ENCODE measurements around the gene GAB2. TPM values are rescaled to one million over a fixed set of nuclear protein-coding genes. Genes with fewer than 3 reads are reported as not detected.

GAB2 gene
- total RNA-seq, 1 donor from 2014 or later: 23.1 TPM

DNA sequence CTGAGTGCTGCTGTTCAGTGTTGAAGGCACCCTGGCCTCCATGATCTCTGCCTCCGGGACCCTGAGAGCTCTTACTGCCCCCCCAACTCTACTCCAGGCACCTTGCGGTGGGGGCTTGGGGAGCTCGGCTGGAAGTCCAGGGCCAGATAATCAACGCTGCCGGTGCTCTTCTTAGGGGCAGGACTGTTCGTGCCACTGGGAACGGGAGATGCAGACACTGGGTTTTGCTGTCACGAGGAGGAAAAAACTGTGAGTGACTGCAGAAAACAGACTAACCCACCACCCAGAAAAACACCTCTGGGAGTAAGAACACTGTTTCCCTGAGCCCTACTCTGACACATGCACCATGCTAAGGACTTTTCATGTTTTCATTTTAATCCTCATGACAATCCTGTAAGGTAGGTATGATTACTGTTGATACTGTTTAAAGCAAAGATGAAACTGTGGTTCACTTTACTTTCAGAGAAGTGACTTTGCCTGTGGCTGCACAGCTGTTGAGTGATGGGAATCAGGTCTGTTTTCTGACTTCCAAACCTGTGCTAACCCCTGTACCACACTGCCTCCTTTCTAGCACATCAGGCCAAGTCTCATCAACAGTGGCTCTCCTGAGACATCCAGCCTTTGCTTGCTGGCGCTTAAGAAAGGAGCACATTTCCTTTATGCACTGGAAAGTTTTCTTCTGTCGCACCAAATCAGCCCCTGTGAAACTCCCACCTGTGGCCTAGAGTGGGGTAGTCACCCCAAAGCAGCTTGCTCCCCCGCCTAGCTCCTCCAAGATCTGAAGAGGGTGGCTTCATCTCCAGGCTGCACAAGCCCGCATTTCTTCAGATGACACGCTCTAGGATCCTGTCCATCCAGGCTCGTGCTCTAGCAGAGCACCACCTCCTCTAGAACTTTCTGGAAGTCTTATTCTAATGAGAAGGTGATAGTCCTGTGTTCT is 197.1 kb downstream of the GAB2 start:
- no peak for DNase-seq

- no peak for DNase-seq
Measured at GRCh38 chr11:78219493-78220217, 198.0 kb downstream of the GAB2 start.

GRCh38 chr11:78218707-78219492 is 198.7 kb downstream of the GAB2 start:
- no peak for DNase-seq

GRCh38 chr11:78217650-78218541 is 199.7 kb downstream of the GAB2 start:
- DNase-seq: no peak

GRCh38 chr11:78216571-78217287 is 200.9 kb downstream of the GAB2 start:
- no peak for DNase-seq

- no peak for DNase-seq
Measured at GRCh38 chr11:78216021-78216420, 201.6 kb downstream of the GAB2 start.

DNA sequence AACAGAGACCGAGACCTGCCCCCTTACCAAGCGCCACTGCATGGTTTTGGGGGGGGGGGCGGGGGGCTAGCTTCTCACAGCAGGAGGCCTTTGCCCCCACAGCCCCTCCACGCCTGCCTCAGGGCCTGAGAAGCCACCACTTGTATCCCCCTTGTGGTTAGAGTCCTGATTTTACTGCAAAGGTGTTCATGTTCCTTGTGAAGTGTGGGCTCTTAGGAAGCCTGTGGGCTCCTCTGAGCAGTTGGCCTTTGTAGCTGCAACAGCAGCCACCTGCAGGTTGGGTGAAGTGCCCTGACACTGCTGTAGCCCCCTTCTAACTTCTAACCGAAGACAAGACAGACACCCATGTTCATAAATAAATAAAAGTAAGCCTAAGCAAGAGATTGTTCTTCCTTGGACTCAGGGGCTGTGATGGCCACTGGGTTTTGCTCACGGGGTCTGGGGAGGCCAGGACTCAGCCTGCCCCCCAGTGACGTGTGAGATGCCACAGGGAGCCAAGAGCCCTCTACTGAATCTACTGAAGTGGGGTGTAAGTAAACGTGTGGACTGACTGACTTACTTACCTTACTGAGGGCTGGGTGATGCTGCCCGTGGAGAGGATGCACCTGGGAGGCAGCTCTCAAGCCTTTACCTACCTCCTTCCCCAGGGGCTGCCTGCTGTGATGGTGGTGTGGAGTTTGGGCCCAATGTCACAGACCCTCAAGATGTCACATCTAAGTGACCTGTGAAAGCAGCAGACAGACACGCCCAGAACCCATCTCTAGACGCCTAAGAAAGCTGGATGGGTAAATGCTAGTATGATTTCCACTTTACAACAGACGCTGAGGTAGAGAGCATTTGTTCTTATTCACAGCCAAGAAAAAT is 203.1 kb downstream of the GAB2 start:
- no peak for DNase-seq

DNA sequence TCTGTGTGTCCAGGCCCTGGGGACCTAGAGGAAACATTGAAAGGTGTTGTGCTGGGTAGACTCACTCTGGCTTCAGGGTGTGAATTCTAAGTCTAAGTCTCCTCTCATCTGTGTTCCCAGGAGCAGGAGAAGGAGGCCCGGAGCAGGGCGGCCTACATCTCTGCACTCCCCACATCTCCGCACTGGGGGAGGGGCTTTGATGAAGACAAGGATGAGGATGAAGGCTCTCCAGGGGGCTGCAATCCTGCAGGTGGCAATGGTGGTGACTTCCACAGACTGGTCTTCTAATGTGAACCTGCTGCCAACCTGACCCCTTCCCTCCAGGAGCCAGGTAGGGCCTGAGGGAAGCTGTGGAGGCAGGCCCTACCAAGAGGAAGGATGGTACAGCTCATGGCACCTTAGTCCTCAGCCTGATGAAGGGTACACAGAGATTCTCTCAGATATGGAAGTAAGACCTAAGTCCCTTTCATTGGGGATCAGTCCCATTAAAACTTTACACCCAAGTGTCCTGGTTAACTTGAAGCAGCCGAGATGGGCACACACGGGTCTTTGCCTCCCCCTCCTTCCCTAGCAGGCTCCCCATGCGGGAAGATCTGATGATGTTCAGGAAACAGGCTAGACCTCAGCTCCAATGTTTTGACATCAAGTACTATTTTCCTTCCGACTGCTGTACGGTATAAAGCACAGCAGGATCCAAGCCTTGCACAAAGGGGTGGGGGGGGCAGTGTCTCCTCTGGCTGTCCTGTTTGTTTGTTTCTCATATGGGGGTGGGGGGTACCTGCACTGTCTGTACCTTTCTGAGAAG is 203.9 kb downstream of the GAB2 start:
- DNase-seq: no peak

DNA sequence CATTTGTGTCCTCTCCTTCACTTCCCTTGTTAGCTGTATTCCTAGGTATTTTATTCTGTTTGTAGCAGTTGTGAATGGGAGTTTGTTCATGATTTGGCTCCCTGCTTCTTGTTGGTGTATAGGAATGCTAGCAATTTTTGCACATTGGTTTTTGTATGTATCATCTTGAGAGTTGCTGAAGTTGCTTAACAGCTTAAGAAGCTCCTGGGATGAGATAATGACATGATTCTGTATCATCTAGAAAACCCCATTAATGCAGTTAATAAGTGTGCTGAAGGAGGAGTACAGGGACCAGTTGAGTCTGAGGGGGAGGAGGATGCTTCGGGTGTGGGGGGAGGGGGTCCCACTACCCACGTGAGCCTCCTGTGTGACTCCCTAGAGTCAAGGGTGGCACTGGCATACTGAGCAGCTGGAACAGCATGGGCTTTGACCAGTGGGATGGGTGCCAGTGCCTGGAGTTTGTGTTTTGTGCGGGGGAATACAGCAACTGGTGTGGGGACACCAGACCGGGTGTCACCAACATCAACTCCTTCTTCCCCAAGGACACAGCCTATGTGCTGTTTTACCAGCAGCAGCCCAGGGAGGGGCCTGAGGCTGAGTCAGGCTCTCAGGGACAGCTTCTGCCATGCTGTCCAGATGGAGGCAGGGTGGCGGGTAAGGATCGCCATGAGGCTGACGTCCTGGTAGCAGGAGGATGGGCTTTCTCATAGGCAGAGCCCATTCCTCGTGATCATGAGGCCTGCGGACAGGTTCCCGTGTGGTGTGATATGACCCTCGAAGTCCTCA is 204.8 kb downstream of the GAB2 start:
- DNase-seq: peak; percentile 29

DNA sequence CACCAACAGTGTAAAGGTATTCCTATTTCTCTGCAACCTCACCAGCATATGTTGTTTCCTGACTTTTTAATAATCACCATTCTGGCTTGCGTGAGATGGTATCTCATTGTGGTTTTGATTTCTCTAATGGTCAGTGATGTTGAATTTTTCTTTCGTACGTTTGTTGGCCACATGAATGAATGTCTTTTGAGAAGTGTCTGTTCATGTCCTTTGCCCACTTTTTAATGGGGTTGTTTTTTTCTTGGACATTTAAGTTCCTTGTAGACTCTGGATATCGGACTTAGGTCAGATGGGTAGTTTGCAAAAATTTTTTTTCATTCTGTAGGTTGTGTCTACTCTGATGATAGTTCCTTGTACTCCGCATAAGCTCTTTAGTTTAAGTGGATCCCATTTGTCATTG is 206.1 kb downstream of the GAB2 start:
- no peak for DNase-seq

- no peak for DNase-seq
Measured at GRCh38 chr11:78210000-78210608, 207.5 kb downstream of the GAB2 start.

- DNase-seq: no peak
Measured at GRCh38 chr11:78209478-78209877, 208.1 kb downstream of the GAB2 start.

DNA sequence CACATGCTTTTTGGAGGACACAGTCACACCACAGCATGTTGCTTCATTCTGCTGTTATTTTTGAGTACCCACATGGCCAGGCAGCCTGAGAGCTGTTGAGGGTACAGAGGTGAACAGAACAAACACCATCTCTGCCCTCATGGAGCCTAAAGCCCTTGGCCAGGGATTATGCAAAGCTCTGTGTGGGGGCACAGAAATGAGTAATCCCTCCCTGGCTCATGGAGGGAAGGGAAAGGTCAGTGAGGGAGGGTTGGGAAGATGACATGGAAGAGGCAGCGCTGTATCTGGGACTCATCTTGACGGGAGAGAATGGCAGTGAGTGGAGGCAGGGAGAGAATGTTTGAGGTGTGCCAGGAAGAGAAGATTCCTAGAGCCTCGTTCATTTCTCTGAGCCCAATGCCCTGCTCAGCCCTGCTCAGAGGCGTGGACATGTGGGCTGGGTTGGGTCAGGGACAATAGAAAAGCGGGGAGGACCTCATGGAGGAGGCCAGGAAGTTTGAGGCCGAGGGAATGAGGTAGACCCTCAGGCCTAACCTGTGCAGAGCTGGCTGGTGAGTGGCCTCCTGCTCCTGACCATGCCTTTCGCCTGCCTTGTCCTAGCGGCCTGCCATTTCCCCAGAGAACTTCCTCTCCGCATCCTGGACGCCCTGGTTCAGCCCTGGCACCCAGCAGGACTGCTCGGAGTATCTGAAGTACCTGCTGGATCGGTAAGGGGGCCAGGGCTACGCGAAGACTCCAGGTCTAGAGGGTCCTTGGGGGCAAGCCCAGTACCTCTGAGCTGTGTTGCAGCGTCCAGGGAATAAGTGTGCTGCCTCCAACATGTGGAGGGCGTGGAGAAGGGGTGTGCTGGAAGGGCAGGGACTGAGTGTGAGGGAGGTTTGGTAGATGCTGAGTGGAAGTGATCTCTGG is 209.1 kb downstream of the GAB2 start:
- no peak for DNase-seq

GRCh38 chr11:78207532-78208256 is 209.9 kb downstream of the GAB2 start:
- no peak for DNase-seq

GRCh38 chr11:78205691-78206090 is 211.9 kb downstream of the GAB2 start:
- DNase-seq: no peak

GRCh38 chr11:78205256-78205655 is 212.4 kb downstream of the GAB2 start:
- no peak for DNase-seq

Data from occipital lobe (tissue), 2 donors.